CD4-positive, alpha-beta T cell (primary cell): ENCODE data around the gene PLEKHG1. TPM values are rescaled to one million over a fixed set of nuclear protein-coding genes. Genes with fewer than 3 reads are reported as not detected.

Experiments used
- ATAC-seq: fragments of 200-7000 bp; cut with Tn5 transposase; one replicate; pipeline ENCODE4 v1.10.0; 2022; ENCODE audit warnings: mild to moderate bottlenecking; ENCODE audit not compliant: poor library complexity
- CTCF ChIA-PET: fragments of 350-600 bp; sonication (Branson Sonifier 250); formaldehyde crosslinking; loops from one replicate; lab custom pipeline; 2021; ENCODE audit warnings: antibody characterized with exemption, inconsistent platforms; lab: Charles Lee
- POLR2A ChIA-PET: fragments of 350-600 bp; sonication (Branson Sonifier 250); formaldehyde crosslinking; loops from one replicate; lab custom pipeline; 2021; ENCODE audit warnings: antibody characterized with exemption, inconsistent platforms; lab: Charles Lee
- DNase-seq, 14 experiments: peaks; one replicate each; pipeline ENCODE4 v3.0.0-alpha.2; 2013 to 2020; ENCODE audit warnings: mixed read lengths in 2 of 14
- H3K27ac ChIP-seq, 2 donors: one replicate each; pipeline versions ENCODE4 v1.5.1 to v1.7.0; 2013; ENCODE audit warnings: low read length in 2 of 2, low read depth in 1 of 2, mild to moderate bottlenecking in 1 of 2
- H3K27me3 ChIP-seq, 2 experiments: 1 replicate in 1 of 2; 2 replicates in 1 of 2; pipeline versions ENCODE4 v1.6.1 to v1.7.0; 2013; ENCODE audit warnings: low read length in 2 of 2, control low read depth in 1 of 2, mild to moderate bottlenecking in 1 of 2, moderate library complexity in 1 of 2; ENCODE audit not compliant: insufficient read depth in 2 of 2, control insufficient read depth in 1 of 2
- H3K36me3 ChIP-seq: one replicate; pipeline ENCODE4 v1.6.1; 2013; ENCODE audit warnings: low read length, control low read depth; ENCODE audit not compliant: insufficient read depth
- H3K4me1 ChIP-seq: one replicate; pipeline ENCODE4 v1.6.1; 2013; ENCODE audit warnings: low read length, control low read depth; ENCODE audit not compliant: insufficient read depth
- H3K4me3 ChIP-seq: one replicate; pipeline ENCODE4 v1.5.1; 2013; ENCODE audit warnings: mild to moderate bottlenecking, low read length, moderate library complexity
- H3K9me3 ChIP-seq, 2 experiments: 1 replicate in 1 of 2; 2 replicates in 1 of 2; pipeline versions ENCODE4 v1.6.1 to v1.7.0; 2013; ENCODE audit warnings: low read length in 2 of 2, mild to moderate bottlenecking in 2 of 2, control low read depth in 1 of 2, moderate library complexity in 1 of 2; ENCODE audit not compliant: control insufficient read depth in 1 of 2, insufficient read depth in 1 of 2
- H3K27ac Mint-ChIP-seq: one replicate; pipeline ENCODE4 v1.8.0; 2020; ENCODE audit warnings: mixed read lengths
- H3K27me3 Mint-ChIP-seq: one replicate; pipeline ENCODE4 v1.8.0; 2021; ENCODE audit warnings: mixed read lengths
- H3K36me3 Mint-ChIP-seq: one replicate; pipeline ENCODE4 v1.8.0; 2021; ENCODE audit warnings: low read depth, mixed read lengths
- H3K4me1 Mint-ChIP-seq: one replicate; pipeline ENCODE4 v1.8.0; 2021; ENCODE audit warnings: low read depth, mixed read lengths
- H3K4me3 Mint-ChIP-seq: one replicate; pipeline ENCODE4 v1.8.0; 2020; ENCODE audit warnings: mild to moderate bottlenecking, mixed read lengths
- H3K9me3 Mint-ChIP-seq: one replicate; pipeline ENCODE4 v1.8.0; 2020; ENCODE audit warnings: mixed read lengths
- CTCF ChIP-seq: fragments of 200-600 bp; IDR thresholded peaks from one replicate; pipeline ENCODE4 v1.8.0; 2022; ENCODE audit warnings: antibody characterized with exemption, mild to moderate bottlenecking
- intact Hi-C, 2 experiments: fragments of 100-400 bp; cut with DNase I in 1 of 2; cut with micrococcal nuclease in 1 of 2; formaldehyde crosslinking; loops; one replicate each; pipeline versions ENCODE4 v1.15.1 to v1.9.0; 2023 to 2025; cut with DNase I, micrococcal nuclease
- total RNA-seq, 174 experiments: library from RNA in 2 of 174; stranded (reverse) in 2 of 174; gene quantifications; one replicate each; pipeline ENCODE4 v1.2.3 and lab custom pipeline; 2021 to 2026

Gene PLEKHG1
- total RNA-seq, 2 experiments from 2014 or later, result 1.5 to 1.8 TPM

GRCh38 chr6:150575836-150576235 is 23.8 kb upstream of the PLEKHG1 start:
- Histone ChIP-seq H3K4me3 (no peak overlapping the region), H3K27ac (no peak overlapping the region), H3K9me3 (peaks cover 0 to 5% of the 10 kb centered on the region in 2 experiments), H3K27me3 (peaks cover 5 to 16% of the 10 kb centered on the region in 2 experiments), H3K4me1 (no peaks in the 10 kb centered on the region), H3K36me3 (no peaks in the 10 kb centered on the region)
- H3K36me3 Mint-ChIP-seq, result no peaks in the 10 kb centered on the region
- no peak for TF ChIP-seq CTCF
- H3K27ac Mint-ChIP-seq, result no peak overlapping the region
- intact Hi-C loops, result no loop called here
- no peaks in the 10 kb centered on the region for H3K9me3 Mint-ChIP-seq
- ChIA-PET POLR2A (no interaction called here), CTCF (no interaction called here)
- no peak for ATAC-seq
- H3K4me1 Mint-ChIP-seq, result no peaks in the 10 kb centered on the region
- peaks cover 29% of the 10 kb centered on the region for H3K27me3 Mint-ChIP-seq
- no peak overlapping the region for H3K4me3 Mint-ChIP-seq
- DNase-seq, result no peak

- Mint-ChIP-seq H3K4me3 (no peak overlapping the region), H3K9me3 (no peaks in the 10 kb centered on the region), H3K27ac (no peak overlapping the region), H3K27me3 (peaks cover 26% of the 10 kb centered on the region), H3K4me1 (no peaks in the 10 kb centered on the region), H3K36me3 (no peaks in the 10 kb centered on the region)
- Histone ChIP-seq H3K27ac (no peak overlapping the region), H3K9me3 (peaks cover 0 to 5% of the 10 kb centered on the region in 2 experiments), H3K4me3 (no peak overlapping the region), H3K4me1 (no peaks in the 10 kb centered on the region), H3K36me3 (no peaks in the 10 kb centered on the region), H3K27me3 (peaks cover 5 to 16% of the 10 kb centered on the region in 2 experiments)
- intact Hi-C loops, result no loop called here
- no peak for DNase-seq
- no peak for TF ChIP-seq CTCF
- POLR2A ChIA-PET, result no interaction called here
- no peak for ATAC-seq
- CTCF ChIA-PET, result no interaction called here
Measured at GRCh38 chr6:150576651-150577226, 22.9 kb upstream of the PLEKHG1 start.

GRCh38 chr6:150579611-150580010 is 20.1 kb upstream of the PLEKHG1 start:
- H3K9me3 ChIP-seq, result no peaks in the 10 kb centered on the region
- H3K27ac Mint-ChIP-seq, result no peak overlapping the region
- H3K9me3 Mint-ChIP-seq, result no peaks in the 10 kb centered on the region
- H3K27me3 Mint-ChIP-seq, result peaks cover 1% of the 10 kb centered on the region
- DNase-seq (no peak), ATAC-seq (no peak)
- no peak overlapping the region for H3K4me3 ChIP-seq
- no peak for TF ChIP-seq CTCF
- intact Hi-C loops, result no loop called here
- H3K36me3 ChIP-seq, result no peaks in the 10 kb centered on the region
- H3K27ac ChIP-seq, result no peak overlapping the region
- H3K4me1 Mint-ChIP-seq, result no peaks in the 10 kb centered on the region
- no peaks in the 10 kb centered on the region for H3K27me3 ChIP-seq
- H3K4me1 ChIP-seq, result no peaks in the 10 kb centered on the region
- H3K36me3 Mint-ChIP-seq, result no peaks in the 10 kb centered on the region
- no peak overlapping the region for H3K4me3 Mint-ChIP-seq
- CTCF ChIA-PET, result no interaction called here
- POLR2A ChIA-PET, result no interaction called here
